IMR-90 (cell line): ENCODE data around the gene HTR3E. TPM values are rescaled to one million over a fixed set of nuclear protein-coding genes. Genes with fewer than 3 reads are reported as not detected.

Source experiments
- ATAC-seq: fragments of 200-7000 bp; cut with Tn5 transposase; 2 replicates; pipeline ENCODE4 v1.9.1; 2020; ENCODE audit warnings: low read depth, mild to moderate bottlenecking, moderate library complexity
- BruUV-seq: library from RNA; stranded (reverse); fragments of 400-500 nt; replicated peaks from 2 replicates; lab custom pipeline; 2021; lab: Mats Ljungman, UMichigan
- CTCF ChIA-PET: fragments of 300-600 bp; formaldehyde crosslinking; extraction: SDS; loops from one replicate; lab custom pipeline; 2021; ENCODE audit warnings: antibody characterized with exemption; lab: Yijun Ruan, JAX
- POLR2A ChIA-PET: fragments of 300-600 bp; sonication (Branson Sonifier 250); formaldehyde crosslinking; loops from one replicate; lab custom pipeline; 2022; ENCODE audit warnings: antibody characterized with exemption; ENCODE audit not compliant: unreplicated experiment; lab: Charles Lee
- DNase-seq: peaks from one replicate; pipeline ENCODE4 v3.0.0; 2013
- H2AFZ ChIP-seq: replicated peaks from 2 replicates; pipeline ENCODE3; 2013; ENCODE audit warnings: low read length, mild to moderate bottlenecking; ENCODE audit not compliant: poor library complexity
- H2AK5ac ChIP-seq: 2 replicates; pipeline ENCODE4 v1.6.1; 2013; ENCODE audit warnings: low read depth, low read length, inconsistent platforms
- H2AK9ac ChIP-seq: replicated peaks from 2 replicates; pipeline ENCODE3; 2013; ENCODE audit warnings: mild to moderate bottlenecking, low read depth, low read length, moderate library complexity; ENCODE audit not compliant: poor library complexity
- H2BK120ac ChIP-seq: 2 replicates; pipeline ENCODE4 v1.6.1; 2013; ENCODE audit warnings: low read depth, low read length, inconsistent platforms
- H2BK15ac ChIP-seq: 3 replicates; pipeline ENCODE4 v1.6.1; 2013; ENCODE audit warnings: low read depth, low read length, inconsistent platforms
- H2BK20ac ChIP-seq: 2 replicates; pipeline ENCODE4 v1.6.1; 2013; ENCODE audit warnings: low read depth, mild to moderate bottlenecking, inconsistent platforms, low read length, moderate library complexity
- H2BK5ac ChIP-seq: 2 replicates; pipeline ENCODE4 v1.6.1; 2013; ENCODE audit warnings: mild to moderate bottlenecking, low read depth, low read length, inconsistent platforms; ENCODE audit not compliant: poor library complexity, severe bottlenecking
- H3K14ac ChIP-seq: replicated peaks from 2 replicates; pipeline ENCODE4 v1.6.1; 2013; ENCODE audit warnings: low read depth, low read length, inconsistent platforms
- H3K18ac ChIP-seq: 2 replicates; pipeline ENCODE4 v1.6.1; 2013; ENCODE audit warnings: low read depth, low read length, control low read depth
- H3K23ac ChIP-seq: 2 replicates; pipeline ENCODE4 v1.6.1; 2013; ENCODE audit warnings: low read depth, low read length, inconsistent platforms
- H3K27ac ChIP-seq: 2 replicates; pipeline ENCODE4 v1.5.1; 2013; ENCODE audit warnings: mild to moderate bottlenecking, control low read depth, low read length; ENCODE audit not compliant: insufficient read depth
- H3K27me3 ChIP-seq: 2 replicates; pipeline ENCODE4 v1.6.1; 2013; ENCODE audit warnings: low read length; ENCODE audit not compliant: control insufficient read depth, insufficient read depth
- H3K36me3 ChIP-seq: 2 replicates; pipeline ENCODE4 v1.6.1; 2013; ENCODE audit warnings: low read length, mixed read lengths; ENCODE audit not compliant: control insufficient read depth, insufficient read depth
- H3K4ac ChIP-seq: 2 replicates; pipeline ENCODE4 v1.6.1; 2013; ENCODE audit warnings: low read depth, low read length, inconsistent platforms
- H3K4me1 ChIP-seq: 2 replicates; pipeline ENCODE4 v1.6.1; 2013; ENCODE audit warnings: low read length, mixed read lengths; ENCODE audit not compliant: control insufficient read depth, insufficient read depth
- H3K4me2 ChIP-seq: 2 replicates; pipeline ENCODE4 v1.6.1; 2013; ENCODE audit warnings: low read depth, mild to moderate bottlenecking, control low read depth, low read length, moderate library complexity
- H3K4me3 ChIP-seq: 2 replicates; pipeline ENCODE4 v1.5.1; 2013; ENCODE audit warnings: low read depth, mild to moderate bottlenecking, control low read depth, low read length, moderate library complexity; ENCODE audit not compliant: insufficient read depth
- H3K56ac ChIP-seq: 2 replicates; pipeline ENCODE4 v1.6.1; 2013; ENCODE audit warnings: low read length, inconsistent platforms; ENCODE audit not compliant: insufficient read depth; ENCODE audit errors: extremely low read depth
- H3K79me1 ChIP-seq, 2 experiments: 2 replicates each; pipeline ENCODE4 v1.6.1; 2013; ENCODE audit warnings: low read length in 2 of 2, inconsistent platforms in 1 of 2, low read depth in 1 of 2
- H3K9ac ChIP-seq: 2 replicates; pipeline ENCODE4 v1.6.1; 2013; ENCODE audit warnings: low read depth, low read length, control low read depth
- H3K9me1 ChIP-seq: 2 replicates; pipeline ENCODE4 v1.6.1; 2013; ENCODE audit warnings: low read length, inconsistent platforms; ENCODE audit not compliant: insufficient read depth
- H3K9me3 ChIP-seq: 2 replicates; pipeline ENCODE4 v1.6.1; 2013; ENCODE audit warnings: low read length; ENCODE audit not compliant: control insufficient read depth, insufficient read depth
- H4K20me1 ChIP-seq: 2 replicates; pipeline ENCODE4 v1.6.1; 2013; ENCODE audit warnings: low read length, inconsistent platforms; ENCODE audit not compliant: insufficient read depth
- H4K5ac ChIP-seq: 2 replicates; pipeline ENCODE4 v1.6.1; 2013; ENCODE audit warnings: mild to moderate bottlenecking, low read depth, low read length, control low read depth
- H4K8ac ChIP-seq, 2 experiments: 2 replicates each; pipeline ENCODE4 v1.6.1; 2013; ENCODE audit warnings: low read depth in 2 of 2, low read length in 2 of 2, control low read depth in 1 of 2, inconsistent platforms in 1 of 2
- H4K91ac ChIP-seq: 2 replicates; pipeline ENCODE4 v1.6.1; 2013; ENCODE audit warnings: low read depth, low read length, inconsistent platforms; ENCODE audit not compliant: insufficient read depth
- BHLHE40 ChIP-seq: fragments of 150-350 bp; IDR thresholded peaks from 2 replicates; pipeline ENCODE4 v1.6.1; 2016; ENCODE audit warnings: mild to moderate bottlenecking, low read depth, low read length
- CHD1 ChIP-seq: IDR thresholded peaks from 2 replicates; pipeline ENCODE4 v1.6.1; 2012; ENCODE audit warnings: low read depth, low read length, improper control_type of control experiment
- FOS ChIP-seq: fragments of 150-350 bp; IDR thresholded peaks from 2 replicates; pipeline ENCODE4 v1.6.1; 2016; ENCODE audit warnings: low read depth, low read length
- MAFK ChIP-seq: IDR thresholded peaks from 2 replicates; pipeline ENCODE4 v1.6.1; 2012; ENCODE audit warnings: low read depth, low read length, improper control_type of control experiment
- MAZ ChIP-seq: IDR thresholded peaks from 2 replicates; pipeline ENCODE4 v1.6.1; 2012; ENCODE audit warnings: low read depth, mild to moderate bottlenecking, low read length, improper control_type of control experiment, moderate library complexity, borderline replicate concordance
- MXI1 ChIP-seq: IDR thresholded peaks from 2 replicates; pipeline ENCODE4 v1.6.1; 2012; ENCODE audit warnings: low read depth, mild to moderate bottlenecking, low read length, moderate library complexity, borderline replicate concordance
- NFE2L2 ChIP-seq: fragments of 150-350 bp; IDR thresholded peaks from 2 replicates; pipeline ENCODE4 v1.6.1; 2016; ENCODE audit warnings: low read depth, mild to moderate bottlenecking, low read length
- POLR2A ChIP-seq: IDR thresholded peaks from 2 replicates; pipeline ENCODE4 v1.6.1; 2012; ENCODE audit warnings: mild to moderate bottlenecking, low read depth, low read length
- RAD21 ChIP-seq: IDR thresholded peaks from 2 replicates; pipeline ENCODE4 v1.6.1; 2012; ENCODE audit warnings: low read length, improper control_type of control experiment
- RCOR1 ChIP-seq: IDR thresholded peaks from 2 replicates; pipeline ENCODE4 v1.6.1; 2012; ENCODE audit warnings: mild to moderate bottlenecking, low read length, improper control_type of control experiment; ENCODE audit not compliant: insufficient replicate concordance
- RFX5 ChIP-seq: IDR thresholded peaks from 2 replicates; pipeline ENCODE4 v1.8.0; 2012; ENCODE audit warnings: low read depth, mild to moderate bottlenecking, low read length, moderate library complexity
- WGBS, 2 experiments: methylation state at CpG; one replicate each; pipeline versions ENCODE4 v1.1.5 to v1.1.7; 2013; ENCODE audit warnings: missing lambda C conversion rate in 2 of 2; ENCODE audit not compliant: insufficient read length in 1 of 2; ENCODE audit errors: extremely low coverage in 2 of 2; 5-methylcytosine and 5-hydroxymethylcytosine counted together
- dilution Hi-C: fragments of 300-500 bp; cut with HindIII; formaldehyde crosslinking; loops from one replicate; pipeline ENCODE4 v1.14.3; 2018; ENCODE audit warnings: low sequenced_read_pairs; ENCODE audit not compliant: unreplicated experiment
- in situ Hi-C: fragments of 300-500 bp; cut with MboI; formaldehyde crosslinking; loops from 3 replicates; pipeline ENCODE4 v1.14.3; 2019; ENCODE audit warnings: low sequenced_read_pairs, inconsistent platforms, mixed read lengths
- intact Hi-C: fragments of 100-400 bp; cut with micrococcal nuclease; formaldehyde crosslinking; loops from 2 replicates; pipeline ENCODE4 v1.10.0; 2022
- polyA plus RNA-seq, 3 experiments: library from polyadenylated mRNA; depleted of rRNA; stranded (reverse); fragments of >200 nt; gene quantifications; 2 replicates each; pipeline ENCODE4 v1.2.3, GENCODE V29; 2012; ENCODE audit warnings: low replicate concordance in 1 of 3
- total RNA-seq: library from RNA; depleted of rRNA; stranded (reverse); fragments of >200 nt; gene quantifications from 2 replicates; pipeline ENCODE4 v1.2.3, GENCODE V29; 2012
- TF ChIP-seq, protein P1 (sequence below): fragments of 150-350 bp; IDR thresholded peaks from 2 replicates; pipeline ENCODE4 v1.6.1; 2017; ENCODE audit warnings: mild to moderate bottlenecking, antibody characterized with exemption, low read length, low read depth
- TF ChIP-seq, protein P2 (sequence below): fragments of 150-350 bp; IDR thresholded peaks from 2 replicates; pipeline ENCODE4 v1.6.1; 2016; ENCODE audit warnings: low read depth, mild to moderate bottlenecking, low read length, moderate library complexity, borderline replicate concordance
- TF ChIP-seq, protein P3 (sequence below): conservative IDR thresholded peaks from 2 replicates; pipeline ENCODE4 v1.5.1; 2012; ENCODE audit warnings: mild to moderate bottlenecking, low read depth, low read length, improper control_type of control experiment

Gene HTR3E
- total and polyA plus RNA-seq, 2 of the 4 experiments (the other 2 are of a cell fraction) = not detected

DNA sequence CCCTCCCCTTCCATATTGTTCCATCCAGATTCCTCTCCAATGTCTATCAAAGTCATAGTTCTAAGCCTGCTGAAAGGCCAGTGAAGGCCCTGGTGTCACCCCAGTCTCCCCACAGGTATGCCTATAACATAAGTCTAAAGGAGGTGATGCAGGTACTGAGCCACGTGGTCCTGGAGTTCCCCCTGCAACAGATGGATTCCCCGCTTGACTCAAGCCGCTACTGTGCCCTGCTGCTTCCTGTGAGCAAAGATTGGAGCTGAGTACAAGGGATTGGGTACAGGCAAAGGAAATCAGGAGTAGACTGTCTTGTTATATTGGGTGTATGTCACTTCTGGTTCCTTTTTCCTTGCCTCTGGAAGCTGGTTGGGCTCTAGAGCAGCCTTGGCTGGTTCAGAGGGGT lies 46.5 kb downstream of the HTR3E start:
- peaks cover 45% of the 10 kb centered on the region for H3K36me3 ChIP-seq
- H3K14ac ChIP-seq = no peak overlapping the region
- no peak overlapping the region for H3K27ac ChIP-seq
- H3K9ac ChIP-seq = no peak overlapping the region
- H2AK5ac ChIP-seq = no peak overlapping the region
- peaks cover 18% of the 10 kb centered on the region for H4K20me1 ChIP-seq
- no peak overlapping the region for H3K18ac ChIP-seq
- no peaks in the 10 kb centered on the region for H3K9me3 ChIP-seq
- no peak for TF ChIP-seq POLR2A
- TF ChIP-seq MXI1 = no peak
- no peak for TF ChIP-seq NFE2L2
- TF ChIP-seq, protein P1, sequence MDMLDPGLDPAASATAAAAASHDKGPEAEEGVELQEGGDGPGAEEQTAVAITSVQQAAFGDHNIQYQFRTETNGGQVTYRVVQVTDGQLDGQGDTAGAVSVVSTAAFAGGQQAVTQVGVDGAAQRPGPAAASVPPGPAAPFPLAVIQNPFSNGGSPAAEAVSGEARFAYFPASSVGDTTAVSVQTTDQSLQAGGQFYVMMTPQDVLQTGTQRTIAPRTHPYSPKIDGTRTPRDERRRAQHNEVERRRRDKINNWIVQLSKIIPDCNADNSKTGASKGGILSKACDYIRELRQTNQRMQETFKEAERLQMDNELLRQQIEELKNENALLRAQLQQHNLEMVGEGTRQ = no peak
- TF ChIP-seq RFX5 = no peak
- no peak for TF ChIP-seq MAZ
- no peak for TF ChIP-seq MAFK
- TF ChIP-seq, protein P2, sequence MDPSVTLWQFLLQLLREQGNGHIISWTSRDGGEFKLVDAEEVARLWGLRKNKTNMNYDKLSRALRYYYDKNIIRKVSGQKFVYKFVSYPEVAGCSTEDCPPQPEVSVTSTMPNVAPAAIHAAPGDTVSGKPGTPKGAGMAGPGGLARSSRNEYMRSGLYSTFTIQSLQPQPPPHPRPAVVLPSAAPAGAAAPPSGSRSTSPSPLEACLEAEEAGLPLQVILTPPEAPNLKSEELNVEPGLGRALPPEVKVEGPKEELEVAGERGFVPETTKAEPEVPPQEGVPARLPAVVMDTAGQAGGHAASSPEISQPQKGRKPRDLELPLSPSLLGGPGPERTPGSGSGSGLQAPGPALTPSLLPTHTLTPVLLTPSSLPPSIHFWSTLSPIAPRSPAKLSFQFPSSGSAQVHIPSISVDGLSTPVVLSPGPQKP = no peak
- no peak for TF ChIP-seq RCOR1
- no peak for TF ChIP-seq RAD21
- TF ChIP-seq BHLHE40 = no peak
- TF ChIP-seq FOS = no peak
- TF ChIP-seq, protein P3, sequence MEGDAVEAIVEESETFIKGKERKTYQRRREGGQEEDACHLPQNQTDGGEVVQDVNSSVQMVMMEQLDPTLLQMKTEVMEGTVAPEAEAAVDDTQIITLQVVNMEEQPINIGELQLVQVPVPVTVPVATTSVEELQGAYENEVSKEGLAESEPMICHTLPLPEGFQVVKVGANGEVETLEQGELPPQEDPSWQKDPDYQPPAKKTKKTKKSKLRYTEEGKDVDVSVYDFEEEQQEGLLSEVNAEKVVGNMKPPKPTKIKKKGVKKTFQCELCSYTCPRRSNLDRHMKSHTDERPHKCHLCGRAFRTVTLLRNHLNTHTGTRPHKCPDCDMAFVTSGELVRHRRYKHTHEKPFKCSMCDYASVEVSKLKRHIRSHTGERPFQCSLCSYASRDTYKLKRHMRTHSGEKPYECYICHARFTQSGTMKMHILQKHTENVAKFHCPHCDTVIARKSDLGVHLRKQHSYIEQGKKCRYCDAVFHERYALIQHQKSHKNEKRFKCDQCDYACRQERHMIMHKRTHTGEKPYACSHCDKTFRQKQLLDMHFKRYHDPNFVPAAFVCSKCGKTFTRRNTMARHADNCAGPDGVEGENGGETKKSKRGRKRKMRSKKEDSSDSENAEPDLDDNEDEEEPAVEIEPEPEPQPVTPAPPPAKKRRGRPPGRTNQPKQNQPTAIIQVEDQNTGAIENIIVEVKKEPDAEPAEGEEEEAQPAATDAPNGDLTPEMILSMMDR = no peak
- TF ChIP-seq CHD1 = no peak
- ChIA-PET POLR2A (no interaction called here), CTCF (no interaction called here)
- no peaks in the 10 kb centered on the region for H3K9me1 ChIP-seq
- H4K8ac ChIP-seq = no peak overlapping the region
- H3K4me2 ChIP-seq = no peak overlapping the region
- H4K5ac ChIP-seq = no peak overlapping the region
- no peak overlapping the region for H3K4me3 ChIP-seq
- H2BK120ac ChIP-seq = no peak overlapping the region
- no peak overlapping the region for H3K23ac ChIP-seq
- dilution Hi-C loops = no loop called here
- DNase-seq (no peak), ATAC-seq (no peak)
- no peak overlapping the region for H4K91ac ChIP-seq
- H2BK20ac ChIP-seq = no peak overlapping the region
- no peaks in the 10 kb centered on the region for H3K27me3 ChIP-seq
- WGBS, 2 experiments = no CpG with 5 or more reads among the region's 3 CpGs
- in situ Hi-C loops = no loop called here
- H3K4ac ChIP-seq = no peak overlapping the region
- no peak overlapping the region for H2BK5ac ChIP-seq
- 0 out of 2 replicates have a peak, but pooled peaks cover 2% of the 10 kb centered on the region for H3K4me1 ChIP-seq
- peaks cover 17 to 24% of the 10 kb centered on the region in 2 experiments for H3K79me1 ChIP-seq
- H2AFZ ChIP-seq = no peak overlapping the region
- no TSS peak for BruUV-seq
- no peak overlapping the region for H2AK9ac ChIP-seq
- no peak overlapping the region for H3K56ac ChIP-seq
- H2BK15ac ChIP-seq = no peak overlapping the region
- intact Hi-C loops = no loop called here
